Tibial nerve (tissue), 4 donors: Measurements from ENCODE around the gene CHAC1. TPM values are rescaled to one million over a fixed set of nuclear protein-coding genes. Genes with fewer than 3 reads are reported as not detected.

ENCODE experiments used
- DNase-seq, 2 donors: peaks; one replicate each; pipeline ENCODE4 v3.0.0-alpha.2; 2019; ENCODE audit warnings: low spot score in 2 of 2
- H3K27ac ChIP-seq, 4 donors: fragments of 200-600 bp; sonication (generic) in 3 of 4; one replicate each; pipeline ENCODE4 v1.5.1; 2017 to 2019; ENCODE audit warnings: mild to moderate bottlenecking in 1 of 4
- H3K27me3 ChIP-seq, 2 donors: fragments of 200-600 bp; sonication (generic) in 1 of 2; one replicate each; pipeline versions ENCODE4 v1.5.1 to v1.6.0; 2017 to 2019
- H3K36me3 ChIP-seq, 3 donors: fragments of 200-600 bp; sonication (generic); one replicate each; pipeline ENCODE4 v1.5.1; 2018 to 2019
- H3K4me1 ChIP-seq, 4 donors: fragments of 200-600 bp; sonication (generic) in 3 of 4; one replicate each; pipeline ENCODE4 v1.5.1; 2017 to 2019
- H3K4me3 ChIP-seq, 4 donors: fragments of 200-600 bp; sonication (generic) in 3 of 4; one replicate each; pipeline ENCODE4 v1.5.1; 2017 to 2019; ENCODE audit warnings: mild to moderate bottlenecking in 1 of 4, moderate library complexity in 1 of 4
- H3K9me3 ChIP-seq, 4 donors: fragments of 200-600 bp; sonication (generic) in 3 of 4; one replicate each; pipeline ENCODE4 v1.5.1; 2017 to 2019
- CTCF ChIP-seq, 5 experiments: fragments of 200-600 bp in 3 of 5; fragments of 450-650 bp in 2 of 5; sonication (generic) in 3 of 5; IDR thresholded peaks; one replicate each; pipeline ENCODE4 v1.5.1; 2016 to 2019; ENCODE audit warnings: antibody characterized with exemption in 5 of 5, mild to moderate bottlenecking in 3 of 5, moderate library complexity in 2 of 5
- EP300 ChIP-seq, 2 donors: sonication (generic); formaldehyde crosslinking; IDR thresholded peaks; one replicate each; pipeline ENCODE4 v1.6.1; 2017; ENCODE audit warnings: antibody characterized with exemption in 2 of 2, mild to moderate bottlenecking in 1 of 2
- POLR2A ChIP-seq, 2 donors: fragments of 450-650 bp; IDR thresholded peaks; one replicate each; pipeline ENCODE4 v1.6.1; 2017; ENCODE audit warnings: antibody characterized with exemption in 2 of 2, mild to moderate bottlenecking in 2 of 2, moderate library complexity in 2 of 2
- WGBS, 2 donors: methylation state at CpG; one replicate each; pipeline ENCODE4 v1.1.5; 2018; 5-methylcytosine and 5-hydroxymethylcytosine counted together
- total RNA-seq, 4 donors: library from RNA; depleted of rRNA; stranded (reverse); fragments of >200 nt; gene quantifications; one replicate each; pipeline ENCODE4 v1.1.0, GENCODE V29; 2016

The CHAC1 gene
- total RNA-seq, result 1 to 10 TPM in 1 of 4 donors, not detected in 3; 2.7 TPM

GRCh38 chr15:40952901-40953712 lies at the start of gene CHAC1:
Gene CHAC1, plus strand, starts transcription at chr15:40953471. Its CDS starts 113 bp downstream, at chr15:40953584.
- Histone ChIP-seq H3K27me3 (peaks cover 0 to 10% of the 10 kb centered on the region in 2 donors), H3K9me3 (no peaks in the 10 kb centered on the region), H3K4me1 (peaks cover 0 to 21% (median 5%) of the 10 kb centered on the region in 4 donors), H3K27ac (peak within 1 kb of the TSS in 2 of 4 donors; percentile 35 to 72), H3K36me3 (no peaks in the 10 kb centered on the region), H3K4me3 (peak within 1 kb of the TSS; percentile 32 to 70 (median 62))
- TF ChIP-seq POLR2A (IDR thresholded peaks at IDR 0.05) (peak in 1 of 2 donors; percentile 18), CTCF (IDR thresholded peaks at IDR 0.05) (no peak)
- peak; percentile 76 to 83 for DNase-seq
- 1 to 4% methylated on average over 17 to 18 of the region's 72 CpGs for WGBS, 2 donors

- WGBS, 2 donors, result 65 to 71% methylated on average over 7 of the region's 7 CpGs
- H3K9me3 ChIP-seq, result no peaks in the 10 kb centered on the region
- H3K4me3 ChIP-seq, result no peak overlapping the region
- peak overlapping the region in 1 of 4 donors; percentile 5 for H3K27ac ChIP-seq
- H3K4me1 ChIP-seq, result peaks cover 0 to 53% (median 24%) of the 10 kb centered on the region in 4 donors
- TF ChIP-seq CTCF (IDR thresholded peaks at IDR 0.05), result no peak
- no peak for TF ChIP-seq POLR2A (IDR thresholded peaks at IDR 0.05)
- no peak for TF ChIP-seq EP300 (IDR thresholded peaks at IDR 0.05)
- DNase-seq, result no peak
- H3K27me3 ChIP-seq, result no peaks in the 10 kb centered on the region
- peaks cover 0 to 43% (median 14%) of the 10 kb centered on the region in 3 donors for H3K36me3 ChIP-seq
Measured at GRCh38 chr15:40904552-40905201, 48.6 kb upstream of the CHAC1 start.

GRCh38 chr15:40906091-40906990 lies 46.9 kb upstream of the CHAC1 start:
- 0 to 2% methylated on average over 20 to 26 of the region's 36 CpGs for WGBS, 2 donors
- Histone ChIP-seq H3K9me3 (no peaks in the 10 kb centered on the region), H3K36me3 (peaks cover 0 to 27% (median 7%) of the 10 kb centered on the region in 3 donors), H3K27me3 (no peaks in the 10 kb centered on the region), H3K27ac (peak overlapping the region; percentile 63 to 94 (median 90)), H3K4me1 (peaks cover 0 to 58% (median 26%) of the 10 kb centered on the region in 4 donors), H3K4me3 (peak overlapping the region; percentile 42 to 56 (median 52))
- peak; percentile 72 to 90 (median 81) for TF ChIP-seq CTCF (IDR thresholded peaks at IDR 0.05)
- no peak for TF ChIP-seq POLR2A (IDR thresholded peaks at IDR 0.05)
- peak; percentile 21 to 59 for TF ChIP-seq EP300 (IDR thresholded peaks at IDR 0.05)
- DNase-seq, result peak; percentile 56 to 62

- 16 to 20% methylated on average over 17 to 19 of the region's 22 CpGs for WGBS, 2 donors
- H3K27me3 ChIP-seq, result no peaks in the 10 kb centered on the region
- DNase-seq, result no peak
- peak overlapping the region; percentile 63 to 94 (median 90) for H3K27ac ChIP-seq
- no peak for TF ChIP-seq POLR2A (IDR thresholded peaks at IDR 0.05)
- no peak for TF ChIP-seq EP300 (IDR thresholded peaks at IDR 0.05)
- TF ChIP-seq CTCF (IDR thresholded peaks at IDR 0.05), result no peak
- H3K9me3 ChIP-seq, result no peaks in the 10 kb centered on the region
- peak overlapping the region; percentile 42 to 56 (median 52) for H3K4me3 ChIP-seq
- H3K36me3 ChIP-seq, result peaks cover 0 to 18% (median 7%) of the 10 kb centered on the region in 3 donors
- peaks cover 0 to 58% (median 26%) of the 10 kb centered on the region in 4 donors for H3K4me1 ChIP-seq
Measured at GRCh38 chr15:40906991-40907802, 46.1 kb upstream of the CHAC1 start.
